HG03175 (cell line): ENCODE results near the gene CD247.
A peak's percentile ranks its signal among the peaks of the same experiment; 100 is the strongest.

Experiments
- ATAC-seq: cut with Tn5 transposase; IDR thresholded peaks from one replicate; pipeline ENCODE4 v1.9.1; 2021; ENCODE audit warnings: mild to moderate bottlenecking, moderate library complexity; ENCODE audit not compliant: unreplicated experiment

Gene CD247

DNA sequence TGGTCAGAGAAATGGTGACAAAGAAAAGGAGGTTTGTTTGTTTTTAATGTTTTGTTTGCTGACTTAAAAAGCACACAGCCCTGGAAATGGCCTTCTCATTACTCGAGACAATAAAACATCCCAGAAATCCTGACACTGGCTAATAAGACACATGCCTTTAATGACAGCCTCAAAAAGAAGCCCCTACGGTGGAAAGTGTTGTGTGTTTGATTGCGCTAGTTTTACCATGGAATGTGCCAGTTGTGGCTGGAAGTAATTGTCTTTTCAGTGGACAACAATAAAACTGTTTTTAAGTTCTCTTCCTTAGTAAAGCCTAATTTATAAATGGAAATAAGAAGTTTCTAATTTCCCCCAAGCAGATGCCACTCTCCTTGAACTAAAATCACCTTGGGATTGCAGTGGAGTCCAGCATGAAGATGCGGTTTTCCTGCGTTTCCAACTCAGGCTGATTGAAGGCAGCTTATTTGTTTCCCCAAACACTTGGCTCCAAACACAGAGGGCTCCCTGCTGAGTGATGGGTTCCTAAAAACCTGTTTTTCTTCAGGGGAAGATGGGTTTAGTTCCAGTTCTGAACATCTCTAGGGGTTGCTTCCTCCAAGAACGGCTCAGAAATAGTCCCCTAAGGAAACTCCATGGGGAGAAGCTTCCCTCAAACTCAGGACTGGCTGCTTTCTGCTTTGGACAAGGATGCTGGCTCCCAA, 54.3 kb downstream of the CD247 start:
- no peak for ATAC-seq

GRCh38 chr1:167463080-167463479, 55.2 kb downstream of the CD247 start:
- no peak for ATAC-seq

DNA sequence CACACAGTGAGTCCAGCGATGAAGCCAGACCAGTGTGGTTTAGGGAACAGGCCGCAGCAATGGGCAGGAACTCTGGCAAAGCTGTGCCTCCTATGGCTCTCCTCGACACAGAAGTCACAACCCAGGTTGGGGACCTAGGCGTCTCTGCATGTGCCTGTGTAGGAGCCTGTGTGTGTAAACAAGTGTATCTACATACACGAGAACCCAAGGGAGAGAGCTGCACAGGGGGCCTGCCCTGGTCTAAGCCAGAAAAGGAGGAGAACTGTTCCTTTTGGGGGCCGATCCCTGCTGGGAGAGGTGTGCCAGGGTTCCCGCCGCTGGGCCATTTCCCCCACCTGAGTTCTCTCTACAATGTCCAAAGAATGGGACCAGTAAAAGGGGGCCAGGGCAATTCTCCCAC, 56.0 kb downstream of the CD247 start:
- ATAC-seq, result no peak

DNA sequence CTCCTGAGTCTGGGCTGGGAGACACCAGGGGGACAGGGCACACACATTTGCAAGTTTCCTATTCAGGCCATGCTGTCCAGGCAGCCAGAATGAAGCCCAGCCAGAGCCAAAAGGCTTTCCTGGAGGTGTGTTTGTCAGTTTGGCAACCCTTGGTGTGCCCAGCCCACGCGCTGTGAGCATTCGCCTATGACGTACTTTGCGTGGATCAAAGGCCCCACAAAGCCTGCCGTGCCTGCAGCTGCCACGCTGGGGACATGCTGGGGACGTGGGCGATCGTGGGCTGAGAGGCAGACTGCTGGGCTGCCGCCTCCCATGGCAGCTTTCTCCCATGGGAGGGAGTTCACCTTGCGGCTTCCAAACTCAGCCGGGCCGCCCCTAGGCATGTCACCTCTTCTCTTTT, 57.5 kb downstream of the CD247 start:
- no peak for ATAC-seq

GRCh38 chr1:167457936-167458584, 60.3 kb downstream of the CD247 start:
- no peak for ATAC-seq

DNA sequence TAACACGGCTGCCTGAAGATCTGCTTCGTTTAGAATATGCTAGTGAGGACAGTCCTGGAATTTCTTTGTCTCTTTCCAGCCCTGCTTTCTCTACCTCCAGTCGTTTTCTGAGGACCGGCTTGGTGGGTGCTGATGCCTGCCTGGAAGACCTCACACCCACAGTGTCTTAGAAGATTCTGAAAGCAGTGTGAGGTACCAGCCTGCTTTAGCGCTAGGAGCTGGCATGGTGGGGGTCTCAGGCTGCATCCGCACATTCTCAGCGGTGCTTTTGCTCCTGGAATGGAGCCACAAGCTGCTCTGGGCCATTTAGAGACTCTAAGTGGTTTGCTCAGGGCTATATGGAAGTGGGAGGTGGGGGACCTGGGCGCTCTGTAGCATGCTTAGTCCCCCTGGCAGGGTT, 61.4 kb downstream of the CD247 start:
- no peak for ATAC-seq

GRCh38 chr1:167456524-167456923, 61.8 kb downstream of the CD247 start:
- no peak for ATAC-seq

GRCh38 chr1:167455786-167456446, 62.4 kb downstream of the CD247 start:
- ATAC-seq, result peak; percentile 31

- ATAC-seq, result peak; percentile 67
Observed at GRCh38 chr1:167454894-167455785, 63.2 kb downstream of the CD247 start.

DNA sequence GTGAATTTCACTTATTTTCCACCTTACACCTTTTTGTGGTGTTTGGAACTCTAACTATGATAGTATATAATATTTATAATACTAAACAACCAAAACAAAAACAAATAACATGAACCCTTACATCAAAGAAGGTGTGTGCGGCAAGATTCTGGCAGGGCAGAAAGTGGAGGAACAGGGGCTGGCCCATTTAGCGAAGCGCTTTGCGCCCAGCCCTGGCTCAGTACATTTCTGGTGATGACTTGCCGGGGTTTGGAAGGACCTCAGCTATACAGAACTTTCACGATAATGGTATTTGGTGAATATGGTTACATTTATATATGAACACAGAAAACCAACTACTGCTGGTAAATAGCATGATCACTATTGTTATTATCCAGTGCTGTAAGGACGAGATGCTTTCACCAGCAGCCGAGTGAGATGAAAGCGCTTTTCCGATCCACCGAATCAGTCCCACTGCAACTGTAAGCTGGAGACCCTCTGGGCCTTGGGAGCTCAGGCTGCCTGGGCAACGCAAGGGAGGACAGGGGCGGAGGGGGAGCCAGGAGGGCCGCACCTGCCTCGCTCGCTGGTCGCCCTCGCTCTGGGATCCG, 63.9 kb downstream of the CD247 start:
- no peak for ATAC-seq

- no peak for ATAC-seq
Observed at GRCh38 chr1:167453123-167453522, 65.2 kb downstream of the CD247 start.

DNA sequence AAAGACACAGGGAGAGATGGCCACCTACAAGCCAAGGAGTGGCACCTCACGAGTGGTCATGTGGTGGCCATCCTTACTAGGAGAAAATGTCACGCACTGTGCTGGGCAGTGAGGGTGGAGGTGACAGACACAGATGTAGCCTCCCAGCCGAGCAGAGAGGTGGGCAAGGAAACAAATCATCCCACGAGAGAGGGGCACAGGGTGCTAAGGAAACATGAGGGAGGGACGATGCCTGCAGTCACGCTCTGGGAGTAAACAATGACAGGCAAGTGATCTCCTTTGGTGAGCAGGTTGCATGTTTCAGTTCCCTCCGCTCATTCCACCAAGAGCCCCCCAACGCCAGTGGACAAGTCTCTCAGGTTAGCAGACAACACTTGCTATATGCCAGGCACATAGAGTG, 65.8 kb downstream of the CD247 start:
- ATAC-seq, result no peak

- no peak for ATAC-seq
Observed at GRCh38 chr1:167450843-167451242, 67.5 kb downstream of the CD247 start.

GRCh38 chr1:167447521-167448136, 70.7 kb downstream of the CD247 start:
- ATAC-seq, result peak; percentile 81

DNA sequence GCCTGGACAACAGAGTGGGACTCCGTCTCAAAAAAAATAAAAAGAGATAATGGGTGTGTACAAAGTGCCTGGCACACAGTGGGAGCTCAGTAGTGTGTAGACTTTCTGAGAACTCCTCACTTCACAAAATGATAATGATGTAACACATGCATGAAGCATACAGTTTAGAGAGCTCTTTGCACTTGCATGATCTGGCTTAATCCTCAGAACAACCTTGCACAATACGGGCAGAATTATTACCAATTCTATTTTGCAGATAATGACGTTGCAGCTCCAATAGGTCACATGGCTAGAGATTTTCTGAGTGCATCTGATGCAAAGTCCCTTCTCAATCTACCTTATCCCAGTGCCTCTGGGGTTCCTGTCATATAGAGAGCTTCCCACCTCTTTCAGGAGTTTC, 71.4 kb downstream of the CD247 start:
- no peak for ATAC-seq

DNA sequence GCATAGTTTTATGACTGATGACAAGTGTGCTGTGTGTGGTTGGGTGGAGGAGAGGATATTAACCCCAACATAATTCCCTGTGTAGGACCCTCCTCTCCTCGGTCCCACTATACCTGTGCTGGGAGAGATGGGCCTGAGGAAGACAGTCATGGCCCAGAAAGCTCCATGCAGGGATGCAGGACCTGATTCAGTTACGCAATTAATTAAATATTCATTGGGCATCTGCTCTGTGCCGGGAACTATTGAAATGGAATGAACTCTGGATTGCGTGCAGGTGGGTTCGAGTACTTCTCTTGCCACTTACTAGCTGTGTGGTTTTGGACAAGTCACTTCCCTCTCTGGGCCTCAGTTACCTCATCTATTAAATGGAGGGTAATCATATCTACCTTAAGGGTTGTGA, 74.6 kb downstream of the CD247 start:
- no peak for ATAC-seq

DNA sequence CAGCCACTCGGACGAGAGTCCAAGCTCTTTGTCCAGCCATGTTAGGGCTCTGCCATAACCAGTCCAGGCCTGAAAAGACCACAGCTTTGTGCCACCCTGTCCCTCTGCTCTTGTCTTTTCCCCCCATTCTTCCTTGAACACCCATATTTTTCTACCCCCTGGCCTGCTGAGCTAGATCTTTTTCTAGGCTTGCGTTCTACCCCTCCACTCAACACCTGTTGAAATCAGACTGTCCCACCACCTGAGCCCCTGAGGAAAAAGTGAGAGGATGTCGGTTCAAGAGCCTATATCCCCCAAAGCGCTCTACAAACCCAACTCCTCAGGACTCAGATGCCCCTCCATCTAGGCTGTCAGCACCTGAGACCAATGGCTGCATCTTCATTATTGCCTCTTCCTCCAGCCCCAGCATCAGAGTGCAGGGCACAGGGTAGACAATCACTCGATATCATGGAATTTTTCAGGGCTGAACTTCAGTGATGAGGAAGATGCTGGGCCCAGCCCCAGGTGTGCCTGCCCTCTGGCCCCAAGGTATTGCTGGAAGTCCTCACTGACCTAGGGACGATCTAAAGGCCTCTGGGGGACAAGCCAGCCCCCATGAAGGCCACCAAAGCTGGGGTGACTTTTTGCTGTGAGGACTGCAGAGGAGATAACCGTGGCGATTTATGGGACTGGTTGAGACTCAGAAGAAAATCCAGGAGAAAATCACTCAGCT, 75.3 kb downstream of the CD247 start:
- ATAC-seq, result no peak

DNA sequence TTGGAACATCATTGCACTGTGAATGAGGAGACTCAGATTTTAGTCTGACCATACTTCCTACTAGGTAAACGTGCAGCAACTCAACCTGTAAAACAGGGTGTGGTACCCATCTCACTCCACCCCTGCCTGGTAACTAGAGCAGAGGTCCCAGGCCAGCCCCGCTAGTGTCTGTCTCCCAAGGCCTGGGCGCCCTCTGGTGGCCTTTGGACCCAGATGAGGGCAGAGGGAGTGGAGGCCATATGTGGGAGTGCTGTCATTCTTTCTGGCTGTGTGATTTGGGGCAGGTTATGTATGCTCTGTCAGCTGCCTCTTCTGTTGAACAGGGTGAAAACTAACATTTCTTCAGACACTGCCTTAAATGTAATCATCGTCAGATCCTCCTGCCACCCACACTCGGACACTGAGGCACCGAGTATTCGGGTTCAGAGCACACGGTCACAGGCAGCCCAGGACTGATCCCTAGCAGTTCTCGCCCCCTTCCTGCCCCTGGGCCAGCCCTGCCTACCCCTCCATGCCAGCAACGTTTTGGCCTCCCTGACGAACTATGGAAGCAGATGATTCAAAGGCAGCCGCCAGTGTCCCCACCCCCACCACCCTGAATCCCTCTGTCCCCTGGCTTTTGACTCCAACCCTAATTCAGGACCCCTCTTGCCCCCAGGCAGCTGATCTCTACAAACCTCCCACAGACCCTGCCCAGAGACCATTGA, 76.0 kb downstream of the CD247 start:
- peak; percentile 82 for ATAC-seq

- ATAC-seq, result no peak
Observed at GRCh38 chr1:167441222-167441621, 77.1 kb downstream of the CD247 start.
